Glomerular endothelial cell (primary cell): ENCODE results near the gene TESMIN. TPM values are rescaled to one million over a fixed set of nuclear protein-coding genes. Genes with fewer than 3 reads are reported as not detected.
A peak's percentile ranks its signal among the peaks of the same experiment; 100 is the strongest.

Experiments
- DNase-seq: peaks from one replicate; pipeline ENCODE4 v3.0.0-alpha.2; 2011; ENCODE audit warnings: low read depth, low spot score; ENCODE audit errors: extremely low read depth
- total RNA-seq: library from RNA; depleted of rRNA; stranded (reverse); fragments of >200 nt; gene quantifications from 2 replicates; pipeline ENCODE4 v1.2.3, GENCODE V29; 2015

Gene TESMIN
- total RNA-seq, 1 donor from 2014 or later = 4.0 TPM

DNA sequence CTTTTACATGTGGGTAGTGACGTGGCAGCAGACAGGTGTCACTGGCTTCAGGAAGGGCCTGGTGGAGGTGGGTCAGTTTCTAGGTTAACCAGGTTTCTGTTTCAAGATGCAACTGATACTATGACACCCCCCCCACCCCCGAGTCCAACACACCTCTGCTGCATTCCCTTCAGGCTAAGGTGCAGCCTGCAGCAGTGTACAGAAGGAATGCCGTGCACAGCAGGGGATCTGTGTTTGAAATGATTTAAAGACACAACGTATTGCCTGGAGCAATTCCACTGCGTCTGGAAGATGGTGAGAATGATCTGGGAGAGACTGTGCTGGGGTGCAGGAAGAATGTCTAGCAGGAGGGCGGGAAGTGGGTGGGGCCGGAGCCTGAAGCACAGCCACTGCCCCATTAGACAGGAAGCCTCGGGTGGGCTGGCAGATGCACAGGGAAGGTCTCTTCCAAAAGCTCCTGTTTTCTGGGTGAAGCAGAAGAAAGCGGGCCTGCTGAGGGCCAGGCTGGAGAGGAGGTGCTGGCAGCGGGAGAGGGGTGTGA lies 11.9 kb upstream of the TESMIN start:
- no peak for DNase-seq

DNA sequence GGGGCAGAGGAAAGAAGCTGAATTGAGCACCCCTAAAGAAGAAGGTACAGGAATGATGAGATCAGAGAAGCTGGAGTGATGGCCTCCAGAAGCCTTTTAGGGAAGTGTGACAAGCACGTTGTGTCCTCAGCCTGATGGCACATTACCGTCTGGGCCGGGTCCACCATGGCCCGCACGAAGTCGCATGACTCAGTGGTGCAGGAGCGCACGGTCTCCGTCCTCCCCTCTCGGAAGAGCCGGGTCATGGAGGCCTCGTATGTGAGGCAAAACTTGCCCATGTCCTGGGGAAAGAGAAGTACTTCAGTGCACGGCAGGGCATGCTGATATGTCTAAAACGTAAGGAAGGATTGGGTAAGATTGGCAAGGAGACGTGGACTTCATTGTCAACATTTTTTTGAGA lies 11.2 kb upstream of the TESMIN start:
- no peak for DNase-seq

- DNase-seq = no peak
Observed at GRCh38 chr11:68761801-68762200, 10.5 kb upstream of the TESMIN start.

DNA sequence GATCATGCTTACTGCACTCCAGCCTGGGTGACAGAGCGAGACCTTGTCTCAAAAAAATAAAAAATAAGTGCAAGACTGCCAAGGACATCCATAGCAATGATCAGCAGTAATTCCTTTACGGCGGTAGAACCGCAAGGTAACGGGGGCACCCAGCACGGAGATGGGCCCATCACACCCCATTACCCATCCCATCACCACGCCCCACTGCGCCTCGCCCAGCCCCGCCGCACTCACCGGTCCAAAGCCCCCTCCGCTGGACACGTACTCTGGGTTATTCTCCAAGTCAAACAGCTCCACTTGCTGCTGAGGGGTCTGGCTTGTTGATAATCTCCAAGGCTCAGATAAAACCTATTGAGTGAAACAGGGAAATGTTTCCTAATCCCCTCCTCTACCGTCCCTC lies 8.7 kb upstream of the TESMIN start:
- DNase-seq = no peak

GRCh38 chr11:68757711-68758110 lies 6.4 kb upstream of the TESMIN start:
- no peak for DNase-seq

GRCh38 chr11:68756171-68756766 lies 4.9 kb upstream of the TESMIN start:
- DNase-seq = no peak

- no peak for DNase-seq
Observed at GRCh38 chr11:68753300-68753699, 2.0 kb upstream of the TESMIN start.

DNA sequence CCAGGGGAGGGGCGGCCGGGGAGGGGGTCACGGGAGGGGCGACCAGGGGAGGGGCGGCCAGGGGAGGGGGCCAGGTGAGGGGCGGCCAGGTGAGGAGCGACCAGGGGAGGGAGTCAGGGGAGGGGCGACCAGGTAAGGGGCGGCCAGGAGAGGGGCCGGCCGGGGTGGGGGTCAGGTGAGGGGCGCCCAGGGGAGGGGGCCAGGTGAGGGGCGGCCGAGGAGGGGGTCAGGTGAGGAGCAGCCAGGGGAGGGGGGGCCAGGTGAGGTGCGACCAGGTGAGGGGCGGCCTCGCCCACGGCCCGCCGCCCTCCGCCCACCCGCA lies 355 bp downstream of the TESMIN start:
- no peak for DNase-seq

DNA sequence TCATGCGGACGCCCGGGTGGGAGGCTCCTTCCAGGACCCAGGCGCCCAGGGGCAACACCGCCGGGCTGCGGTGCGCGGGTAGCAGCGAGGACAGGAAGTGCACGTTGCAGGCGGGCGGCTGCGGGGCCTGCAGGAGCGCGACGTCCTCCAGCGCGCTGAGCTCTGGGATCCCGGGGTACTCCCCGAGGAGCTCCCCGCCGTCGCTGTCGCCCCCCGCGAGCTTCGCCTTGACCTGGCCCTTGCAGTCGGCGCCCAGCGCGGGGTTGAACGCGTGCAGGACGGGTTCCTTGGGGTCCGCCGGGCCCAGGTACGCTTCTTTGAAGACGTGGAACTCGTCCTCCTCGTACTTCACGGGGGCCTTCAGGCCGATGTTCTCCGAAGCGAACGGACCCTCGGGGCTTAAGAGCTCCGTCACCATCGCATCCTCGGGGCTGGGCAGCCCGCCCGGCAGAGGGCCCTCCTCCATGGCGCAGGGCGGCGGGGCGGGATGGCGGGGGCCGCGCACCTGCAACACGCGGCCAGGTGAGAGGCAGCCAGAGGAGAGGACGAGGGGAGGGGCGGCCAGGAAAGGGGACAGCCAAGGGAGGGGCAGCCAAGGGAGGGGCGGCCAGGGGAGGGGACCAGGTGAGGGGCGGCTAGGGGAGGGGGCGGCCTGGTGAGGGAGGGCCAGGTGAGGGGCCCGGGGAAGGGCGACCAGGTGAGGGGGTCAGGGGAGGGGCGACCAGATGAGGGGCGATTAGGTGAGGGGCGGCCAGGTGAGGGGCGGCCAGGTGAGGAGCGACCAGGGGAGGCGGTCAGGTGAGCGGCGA lies 921 bp downstream of the TESMIN start:
- DNase-seq = no peak

- DNase-seq = peak; percentile 51
Observed at GRCh38 chr11:68749229-68750123, 1.8 kb downstream of the TESMIN start.

GRCh38 chr11:68748061-68748460 lies 3.3 kb downstream of the TESMIN start:
- no peak for DNase-seq

DNA sequence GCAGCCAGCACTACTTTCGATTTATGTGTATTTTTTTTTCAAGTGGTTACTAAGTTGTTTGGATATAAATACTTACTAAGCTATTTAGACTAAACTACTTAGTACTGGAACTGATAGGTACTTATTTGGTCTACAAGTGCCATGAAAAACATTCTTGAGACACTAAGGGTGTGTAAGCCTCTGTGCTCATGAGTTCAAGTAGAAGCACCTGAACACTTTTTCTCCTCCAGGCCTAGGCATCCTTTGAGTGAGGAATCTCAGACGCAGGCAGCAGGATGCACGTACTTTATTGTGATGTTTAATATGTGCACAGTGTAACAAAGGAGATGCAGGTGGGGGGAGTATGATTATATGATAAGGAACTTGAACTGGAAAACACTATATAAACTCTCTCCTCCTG lies 7.8 kb downstream of the TESMIN start:
- no peak for DNase-seq

GRCh38 chr11:68741463-68741862 lies 9.9 kb downstream of the TESMIN start:
- no peak for DNase-seq

DNA sequence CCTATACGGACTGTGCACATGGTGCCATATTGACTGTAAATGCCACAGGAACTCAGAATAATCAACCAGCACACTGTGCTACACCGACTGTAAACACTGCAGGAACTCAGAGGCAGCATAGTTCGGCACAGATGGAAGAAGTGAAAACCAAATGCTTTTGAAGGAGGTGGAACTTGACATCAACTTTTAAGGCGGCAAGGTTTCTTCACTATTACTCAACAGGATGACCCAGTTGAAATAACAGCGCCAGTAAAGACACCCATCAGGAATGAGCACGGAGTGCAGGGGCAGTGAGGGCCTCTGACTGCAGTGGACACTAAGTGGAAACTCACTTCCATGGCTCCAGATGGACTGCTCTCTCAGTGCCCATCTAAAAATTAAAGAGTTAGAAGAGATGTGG lies 15.7 kb downstream of the TESMIN start:
- no peak for DNase-seq

GRCh38 chr11:68735125-68735524 lies 16.2 kb downstream of the TESMIN start:
- DNase-seq = no peak

- DNase-seq = no peak
Observed at GRCh38 chr11:68734111-68734510, 17.2 kb downstream of the TESMIN start.

- DNase-seq = no peak
Observed at GRCh38 chr11:68727783-68728182, 23.5 kb downstream of the TESMIN start.

GRCh38 chr11:68724293-68724692 lies 27.0 kb downstream of the TESMIN start:
- no peak for DNase-seq

GRCh38 chr11:68722143-68722542 lies 29.2 kb downstream of the TESMIN start:
- DNase-seq = no peak

DNA sequence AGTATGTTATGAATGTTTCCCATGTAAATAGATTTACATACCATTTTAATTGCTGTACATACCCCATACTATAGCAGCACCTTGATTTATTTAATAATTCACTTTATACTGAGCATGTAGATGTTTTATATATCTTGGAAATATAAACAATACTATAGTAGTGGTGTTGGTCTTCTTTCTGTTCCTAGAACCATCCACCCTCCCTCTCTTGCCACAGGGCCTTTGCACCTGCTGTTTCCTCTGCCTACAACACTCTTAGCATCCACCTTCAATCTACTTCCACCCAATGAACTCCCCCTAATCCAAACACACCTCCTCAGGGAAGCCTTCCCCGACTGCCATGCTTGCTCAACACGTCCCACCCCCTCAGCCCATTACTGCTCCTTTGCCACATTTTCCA lies 30.2 kb downstream of the TESMIN start:
- DNase-seq = no peak

GRCh38 chr11:68715456-68716122 lies 35.7 kb downstream of the TESMIN start:
- no peak for DNase-seq
